HG03175 (cell line): ENCODE data around the gene PARD3B.

Experiments used
- ATAC-seq: cut with Tn5 transposase; IDR thresholded peaks from one replicate; pipeline ENCODE4 v1.9.1; 2021; ENCODE audit warnings: mild to moderate bottlenecking, moderate library complexity; ENCODE audit not compliant: unreplicated experiment

PARD3B gene

GRCh38 chr2:205656461-205656860 is 1111.2 kb downstream of the PARD3B start:
- ATAC-seq, result no peak

- ATAC-seq, result no peak
These were observed 1111.7 kb downstream of the PARD3B start for GRCh38 chr2:205656941-205657340.

- ATAC-seq, result no peak
These were observed 1112.3 kb downstream of the PARD3B start for GRCh38 chr2:205657579-205657978.

GRCh38 chr2:205658068-205658467 is 1112.8 kb downstream of the PARD3B start:
- ATAC-seq, result no peak

- ATAC-seq, result no peak
These were observed 1113.3 kb downstream of the PARD3B start for GRCh38 chr2:205658572-205658971.

GRCh38 chr2:205659922-205660321 is 1114.6 kb downstream of the PARD3B start:
- no peak for ATAC-seq

- ATAC-seq, result peak; percentile 94
These were observed 1115.3 kb downstream of the PARD3B start for GRCh38 chr2:205660521-205661124.

GRCh38 chr2:205661281-205661680 is 1116.0 kb downstream of the PARD3B start:
- no peak for ATAC-seq

GRCh38 chr2:205662206-205662965 is 1117.1 kb downstream of the PARD3B start:
- no peak for ATAC-seq

- no peak for ATAC-seq
These were observed 1120.5 kb downstream of the PARD3B start for GRCh38 chr2:205665791-205666190.
